AG09319 (cell line): ENCODE measurements around the gene SPATA25.

Experiments used
- DNase-seq: peaks from one replicate; pipeline ENCODE4 v3.0.0-alpha.2; 2010; ENCODE audit warnings: low read depth; ENCODE audit errors: extremely low read depth
- CTCF ChIP-seq: IDR thresholded peaks from 2 replicates; pipeline ENCODE4 v1.5.1; 2011; ENCODE audit warnings: low read depth, mild to moderate bottlenecking, inconsistent platforms, low read length, moderate library complexity

The SPATA25 gene

GRCh38 chr20:45866454-45866853 is 21.0 kb downstream of the SPATA25 start:
- TF ChIP-seq CTCF: no peak
- no peak for DNase-seq

- DNase-seq: no peak
- TF ChIP-seq CTCF: no peak
Measured at GRCh38 chr20:45863543-45864470, 23.6 kb downstream of the SPATA25 start.

GRCh38 chr20:45861221-45862075 is 26.0 kb downstream of the SPATA25 start:
- TF ChIP-seq CTCF: no peak
- no peak for DNase-seq

- no peak for DNase-seq
- TF ChIP-seq CTCF: no peak
Measured at GRCh38 chr20:45860560-45861220, 26.7 kb downstream of the SPATA25 start.

GRCh38 chr20:45859916-45860315 is 27.5 kb downstream of the SPATA25 start:
- no peak for DNase-seq
- no peak for TF ChIP-seq CTCF

- no peak for TF ChIP-seq CTCF
- DNase-seq: no peak
Measured at GRCh38 chr20:45857882-45858216, 29.6 kb downstream of the SPATA25 start.
